PC-9 (cell line): ENCODE data around the gene MARS2. TPM values are rescaled to one million over a fixed set of nuclear protein-coding genes. Genes with fewer than 3 reads are reported as not detected.
A peak's percentile ranks its signal among the peaks of the same experiment; 100 is the strongest.
"Not testable (repeated sequence)": the region's sequence is repeated elsewhere in the genome, so short reads cannot be mapped to it uniquely, and the experiment has no call there.

Source experiments
- BruUV-seq: library from RNA; stranded (reverse); fragments of 400-500 nt; replicated peaks from 2 replicates; lab custom pipeline; 2021; lab: Mats Ljungman, UMichigan
- CTCF ChIA-PET: fragments of 300-600 bp; sonication (Branson Sonifier 250); formaldehyde crosslinking; loops from one replicate; lab custom pipeline; 2022; ENCODE audit warnings: antibody characterized with exemption; lab: Charles Lee
- POLR2A ChIA-PET: fragments of 300-600 bp; sonication (Branson Sonifier 250); formaldehyde crosslinking; loops from one replicate; lab custom pipeline; 2022; ENCODE audit warnings: antibody characterized with exemption; ENCODE audit not compliant: unreplicated experiment; lab: Charles Lee
- DNase-seq, 2 experiments: peaks; one replicate each; pipeline versions ENCODE4 v3.0.0 to v3.0.0-alpha.2; 2015 to 2022; ENCODE audit warnings: mixed read lengths in 1 of 2
- H2AFZ ChIP-seq: fragments of 200-600 bp; sonication (generic); 2 replicates; pipeline ENCODE4 v1.8.1; 2017; ENCODE audit warnings: antibody characterized with exemption
- H3F3A ChIP-seq: fragments of 200-600 bp; sonication (generic); 2 replicates; pipeline ENCODE4 v1.8.1; 2017; ENCODE audit warnings: antibody characterized with exemption, mild to moderate bottlenecking, low read depth; ENCODE audit not compliant: insufficient read depth
- H3K27ac ChIP-seq: fragments of 200-600 bp; sonication (generic); 2 replicates; pipeline ENCODE4 v1.6.1; 2016; ENCODE audit warnings: mixed run types
- H3K27me3 ChIP-seq: fragments of 200-600 bp; sonication (generic); 2 replicates; pipeline ENCODE4 v1.6.1; 2016; ENCODE audit warnings: low read depth, mixed run types; ENCODE audit not compliant: insufficient read depth
- H3K36me3 ChIP-seq: fragments of 200-600 bp; sonication (generic); 2 replicates; pipeline ENCODE4 v1.6.1; 2016; ENCODE audit warnings: low read depth, mixed run types
- H3K4me1 ChIP-seq: fragments of 200-600 bp; sonication (generic); replicated peaks from 2 replicates; pipeline ENCODE4 v1.6.1; 2016; ENCODE audit warnings: mixed run types; ENCODE audit not compliant: insufficient read depth
- H3K4me2 ChIP-seq: fragments of 200-600 bp; sonication (generic); 2 replicates; pipeline ENCODE4 v1.6.1; 2017; ENCODE audit warnings: mixed run types
- H3K4me3 ChIP-seq: fragments of 200-600 bp; sonication (generic); 2 replicates; pipeline ENCODE4 v1.6.1; 2016; ENCODE audit warnings: mixed run types
- H3K79me2 ChIP-seq: fragments of 200-600 bp; sonication (generic); 2 replicates; pipeline ENCODE4 v1.6.1; 2017; ENCODE audit warnings: low read depth, mixed run types
- H3K9me2 ChIP-seq: fragments of 200-600 bp; sonication (generic); 2 replicates; pipeline ENCODE4 v1.8.1; 2017; ENCODE audit warnings: mild to moderate bottlenecking; ENCODE audit not compliant: insufficient read depth
- H3K9me3 ChIP-seq: fragments of 200-600 bp; sonication (generic); 2 replicates; pipeline ENCODE4 v1.8.1; 2016; ENCODE audit warnings: low read depth; ENCODE audit not compliant: insufficient read depth
- H4K20me1 ChIP-seq: fragments of 200-600 bp; sonication (generic); 2 replicates; pipeline ENCODE4 v1.8.1; 2017; ENCODE audit not compliant: insufficient read depth
- EZH2 ChIP-seq: fragments of 200-600 bp; sonication (generic); IDR thresholded peaks from 2 replicates; pipeline ENCODE4 v1.8.0; 2017; ENCODE audit warnings: antibody characterized with exemption, low read depth
- intact Hi-C: fragments of 100-400 bp; cut with micrococcal nuclease; formaldehyde crosslinking; loops from one replicate; pipeline ENCODE4 v1.10.0; 2022; ENCODE audit not compliant: unreplicated experiment
- total RNA-seq: library from RNA; stranded (reverse); gene quantifications from 2 replicates; pipeline ENCODE4 v1.2.3, GENCODE V29; 2021
- TF ChIP-seq, protein P1 (sequence below): fragments of 200-600 bp; sonication (generic); conservative IDR thresholded peaks from 2 replicates; pipeline ENCODE4 v1.6.1; 2017; ENCODE audit warnings: mixed run types, antibody characterized with exemption, mild to moderate bottlenecking, moderate library complexity

The MARS2 gene
- total RNA-seq, 1 experiment from 2014 or later = 5.1 TPM

DNA sequence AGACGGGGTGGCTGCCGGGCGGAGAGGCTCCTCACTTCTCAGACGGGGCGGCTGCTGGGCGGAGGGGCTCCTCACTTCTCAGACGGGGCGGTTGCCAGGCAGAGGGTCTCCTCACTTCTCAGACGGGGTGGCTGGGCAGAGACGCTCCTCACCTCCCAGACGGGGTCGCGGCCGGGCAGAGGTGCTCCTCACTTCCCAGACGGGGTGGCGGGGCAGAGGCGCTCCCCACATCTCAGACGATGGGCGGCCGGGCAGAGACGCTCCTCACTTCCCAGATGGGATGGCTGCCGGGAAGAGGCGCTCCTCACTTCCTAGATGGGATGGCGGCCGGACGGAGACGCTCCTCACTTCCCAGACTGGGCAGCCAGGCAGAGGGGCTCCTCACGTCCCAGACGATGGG lies 8.6 kb upstream of the MARS2 start:
- H4K20me1 ChIP-seq, H3K27me3 ChIP-seq, H2AFZ ChIP-seq, H3K9me2 ChIP-seq, DNase-seq, H3K36me3 ChIP-seq, BruUV-seq, H3K4me1 ChIP-seq, H3K4me3 ChIP-seq, H3K79me2 ChIP-seq, CTCF ChIA-PET, H3K9me3 ChIP-seq, H3K4me2 ChIP-seq, H3F3A ChIP-seq, POLR2A ChIA-PET, H3K27ac ChIP-seq: not testable (repeated sequence)
- intact Hi-C loops = loop anchor here (5.0 kb wide), 1 partner anchor 171 kb away; no protein-coding TSS in a partner anchor

GRCh38 chr2:197699724-197700123 lies 5.4 kb upstream of the MARS2 start:
- H3K4me1 ChIP-seq, H3K4me2 ChIP-seq, BruUV-seq, H3K27ac ChIP-seq, DNase-seq, H3K4me3 ChIP-seq, POLR2A ChIA-PET, H2AFZ ChIP-seq, CTCF ChIA-PET, H3K36me3 ChIP-seq, H3K9me2 ChIP-seq, H3K27me3 ChIP-seq, H3K79me2 ChIP-seq, H3F3A ChIP-seq, H3K9me3 ChIP-seq, H4K20me1 ChIP-seq: not testable (repeated sequence)
- intact Hi-C loops = loop anchor here (5.0 to 10.0 kb wide), 2 partner anchors 168 to 425 kb away; no protein-coding TSS in a partner anchor

- Histone ChIP-seq H3K79me2 (peaks cover 6% of the 10 kb centered on the region), H3K4me2 (no peak overlapping the region), H3K9me3 (no peaks in the 10 kb centered on the region), H3K27me3 (no peaks in the 10 kb centered on the region), H4K20me1 (no peaks in the 10 kb centered on the region), H2AFZ (no peak overlapping the region), H3K4me3 (no peak overlapping the region), H3K4me1 (no peaks in the 10 kb centered on the region), H3K27ac (no peak overlapping the region), H3K36me3 (no peaks in the 10 kb centered on the region), H3F3A (no peaks in the 10 kb centered on the region), H3K9me2 (no peaks in the 10 kb centered on the region)
- POLR2A ChIA-PET = interaction anchor here (0.6 kb wide), 1 partner anchor 201 kb away, joined by 4 read pairs; the partner anchor contains the start of gene HSPD1
- no peak for DNase-seq
- intact Hi-C loops = loop anchor here (10.0 kb wide), 1 partner anchor 424 kb away; no protein-coding TSS in a partner anchor
- CTCF ChIA-PET = no interaction called here
- no TSS peak for BruUV-seq
- TF ChIP-seq EZH2 = no peak
- TF ChIP-seq, protein P1, sequence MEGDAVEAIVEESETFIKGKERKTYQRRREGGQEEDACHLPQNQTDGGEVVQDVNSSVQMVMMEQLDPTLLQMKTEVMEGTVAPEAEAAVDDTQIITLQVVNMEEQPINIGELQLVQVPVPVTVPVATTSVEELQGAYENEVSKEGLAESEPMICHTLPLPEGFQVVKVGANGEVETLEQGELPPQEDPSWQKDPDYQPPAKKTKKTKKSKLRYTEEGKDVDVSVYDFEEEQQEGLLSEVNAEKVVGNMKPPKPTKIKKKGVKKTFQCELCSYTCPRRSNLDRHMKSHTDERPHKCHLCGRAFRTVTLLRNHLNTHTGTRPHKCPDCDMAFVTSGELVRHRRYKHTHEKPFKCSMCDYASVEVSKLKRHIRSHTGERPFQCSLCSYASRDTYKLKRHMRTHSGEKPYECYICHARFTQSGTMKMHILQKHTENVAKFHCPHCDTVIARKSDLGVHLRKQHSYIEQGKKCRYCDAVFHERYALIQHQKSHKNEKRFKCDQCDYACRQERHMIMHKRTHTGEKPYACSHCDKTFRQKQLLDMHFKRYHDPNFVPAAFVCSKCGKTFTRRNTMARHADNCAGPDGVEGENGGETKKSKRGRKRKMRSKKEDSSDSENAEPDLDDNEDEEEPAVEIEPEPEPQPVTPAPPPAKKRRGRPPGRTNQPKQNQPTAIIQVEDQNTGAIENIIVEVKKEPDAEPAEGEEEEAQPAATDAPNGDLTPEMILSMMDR = no peak
These were observed 4.2 kb upstream of the MARS2 start for GRCh38 chr2:197700960-197701359.

GRCh38 chr2:197704434-197705120 lies 592 bp upstream of the MARS2 start:
- ChIA-PET CTCF (interaction anchor here (0.6 kb wide), 1 partner anchor 423 kb away, joined by 8 read pairs; no protein-coding TSS in a partner anchor), POLR2A (interaction anchor here (0.7 to 1.0 kb wide), 2 partner anchors 188 to 1124 kb away, joined by 6 to 9 read pairs; partner anchors contain the start of gene MOB4)
- Histone ChIP-seq H3K36me3 (0 out of 2 replicates have a peak, but pooled peaks cover 4% of the 10 kb centered on the region), H3K4me1 (peaks cover 15% of the 10 kb centered on the region), H3K9me3 (no peaks in the 10 kb centered on the region), H3K9me2 (no peaks in the 10 kb centered on the region), H3K79me2 (peaks cover 40% of the 10 kb centered on the region), H3K4me2 (peak overlapping the region; percentile 74), H3K4me3 (peak overlapping the region; percentile 98; the same call in 1 of the 2 replicates), H4K20me1 (peaks cover 13% of the 10 kb centered on the region; the same call in 1 of the 2 replicates), H3K27me3 (no peaks in the 10 kb centered on the region), H2AFZ (peak overlapping the region; percentile 86), H3K27ac (no peak overlapping the region), H3F3A (no peaks in the 10 kb centered on the region; the same call in 1 of the 2 replicates)
- BruUV-seq = no TSS peak
- no peak for DNase-seq
- no peak for TF ChIP-seq EZH2
- TF ChIP-seq, protein P1 = no peak
- intact Hi-C loops = loop anchor here (5.0 to 10.0 kb wide), 6 partner anchors 73 to 1753 kb away; partner anchors contain the start of genes HSPE1, MOB4, SATB2 and SF3B1
